ENCODE data around the gene ALG14. TPM values are rescaled to one million over a fixed set of nuclear protein-coding genes. Genes with fewer than 3 reads are reported as not detected.

The ALG14 gene
- total and polyA plus RNA-seq, 2 donors from 2014 or later: 8.6 to 11.3 TPM

GRCh38 chr1:94940738-94941137 is 132.0 kb downstream of the ALG14 start:
- intact Hi-C loops (cut with DNase I): no loop called here
- no peak overlapping the region for H3K9ac ChIP-seq (ENCODE audit: low read length in 3 of 3)
- H3K4me3 ChIP-seq (ENCODE audit: low read length in 3 of 3): no peak overlapping the region
- TF ChIP-seq CTCF (IDR thresholded peaks at IDR 0.05; ENCODE audit: borderline replicate concordance, extremely low read depth, insufficient read depth): no peak
- no peaks in the 10 kb centered on the region for H3K27me3 ChIP-seq (ENCODE audit: control insufficient read depth, insufficient read depth, low read length)
- H3K4me1 ChIP-seq (ENCODE audit: control insufficient read depth in 2 of 3, insufficient read depth in 2 of 3, low read depth in 1 of 3, low read length in 3 of 3): peaks cover 3 to 43% (median 17%) of the 10 kb centered on the region in 3 donors
- H3K9me3 ChIP-seq (ENCODE audit: control insufficient read depth in 2 of 3, insufficient read depth in 1 of 3, low read length in 3 of 3): no peaks in the 10 kb centered on the region
- no peak for DNase-seq
- H3K36me3 ChIP-seq (ENCODE audit: control insufficient read depth in 2 of 3, insufficient read depth in 3 of 3, low read length in 3 of 3): no peaks in the 10 kb centered on the region
- no peak overlapping the region for H3K27ac ChIP-seq (ENCODE audit: low read depth in 2 of 2, low read length in 2 of 2)
- no peak for FAIRE-seq

GRCh38 chr1:94937820-94938219 is 134.9 kb downstream of the ALG14 start:
- intact Hi-C loops (cut with DNase I): no loop called here
- no peaks in the 10 kb centered on the region for H3K9me3 ChIP-seq (ENCODE audit: control insufficient read depth in 2 of 3, insufficient read depth in 1 of 3, low read length in 3 of 3)
- no peak for TF ChIP-seq CTCF (IDR thresholded peaks at IDR 0.05; ENCODE audit: borderline replicate concordance, extremely low read depth, insufficient read depth)
- no peak for FAIRE-seq
- peaks cover 3 to 49% (median 17%) of the 10 kb centered on the region in 3 donors for H3K4me1 ChIP-seq (ENCODE audit: control insufficient read depth in 2 of 3, insufficient read depth in 2 of 3, low read depth in 1 of 3, low read length in 3 of 3)
- no peaks in the 10 kb centered on the region for H3K27me3 ChIP-seq (ENCODE audit: control insufficient read depth, insufficient read depth, low read length)
- no peak overlapping the region for H3K4me3 ChIP-seq (ENCODE audit: low read length in 3 of 3)
- peak overlapping the region; percentile 45 to 55 for H3K27ac ChIP-seq (ENCODE audit: low read depth in 2 of 2, low read length in 2 of 2)
- H3K36me3 ChIP-seq (ENCODE audit: control insufficient read depth in 2 of 3, insufficient read depth in 3 of 3, low read length in 3 of 3): no peaks in the 10 kb centered on the region
- no peak overlapping the region for H3K9ac ChIP-seq (ENCODE audit: low read length in 3 of 3)
- no peak for DNase-seq

- no peak for TF ChIP-seq CTCF (IDR thresholded peaks at IDR 0.05; ENCODE audit: borderline replicate concordance, extremely low read depth, insufficient read depth)
- FAIRE-seq (no peak), DNase-seq (no peak)
- Histone ChIP-seq H3K27me3 (ENCODE audit: control insufficient read depth, insufficient read depth, low read length) (no peaks in the 10 kb centered on the region), H3K4me1 (ENCODE audit: control insufficient read depth in 2 of 3, insufficient read depth in 2 of 3, low read depth in 1 of 3, low read length in 3 of 3) (peaks cover 3 to 41% (median 17%) of the 10 kb centered on the region in 3 donors), H3K4me3 (ENCODE audit: low read length in 3 of 3) (no peak overlapping the region), H3K9me3 (ENCODE audit: control insufficient read depth in 2 of 3, insufficient read depth in 1 of 3, low read length in 3 of 3) (no peaks in the 10 kb centered on the region), H3K27ac (ENCODE audit: low read depth in 2 of 2, low read length in 2 of 2) (peak overlapping the region; percentile 68 to 71), H3K9ac (ENCODE audit: low read length in 3 of 3) (no peak overlapping the region), H3K36me3 (ENCODE audit: control insufficient read depth in 2 of 3, insufficient read depth in 3 of 3, low read length in 3 of 3) (no peaks in the 10 kb centered on the region)
- intact Hi-C loops (cut with DNase I): no loop called here
These were observed 135.7 kb downstream of the ALG14 start for GRCh38 chr1:94936861-94937620.

Measured in kidney (tissue), 14 donors.